ENCODE measurements around the gene EYA2.

EYA2 gene

GRCh38 chr20:47118641-47119040 is 224.0 kb downstream of the EYA2 start:
- TF ChIP-seq POLR2A (IDR thresholded peaks at IDR 0.05; ENCODE audit: extremely low read depth, insufficient read length) = no peak
- H3K4me3 ChIP-seq (ENCODE audit: low read depth, low read length) = no peak overlapping the region
- DNase-seq (ENCODE audit: low read depth) = no peak

GRCh38 chr20:47120346-47120936 is 225.8 kb downstream of the EYA2 start:
- no peak overlapping the region for H3K4me3 ChIP-seq (ENCODE audit: low read depth, low read length)
- TF ChIP-seq POLR2A (IDR thresholded peaks at IDR 0.05; ENCODE audit: extremely low read depth, insufficient read length) (no peak), MYC (IDR thresholded peaks at IDR 0.05; ENCODE audit: low read depth, low read length) (no peak), CTCF (IDR thresholded peaks at IDR 0.05; ENCODE audit: low read depth, low read length) (no peak)
- TF ChIP-seq, protein P1, sequence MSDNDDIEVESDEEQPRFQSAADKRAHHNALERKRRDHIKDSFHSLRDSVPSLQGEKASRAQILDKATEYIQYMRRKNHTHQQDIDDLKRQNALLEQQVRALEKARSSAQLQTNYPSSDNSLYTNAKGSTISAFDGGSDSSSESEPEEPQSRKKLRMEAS (IDR thresholded peaks at IDR 0.05; ENCODE audit: low read depth, low read length) = no peak
- no peak for DNase-seq (ENCODE audit: low read depth)

DNA sequence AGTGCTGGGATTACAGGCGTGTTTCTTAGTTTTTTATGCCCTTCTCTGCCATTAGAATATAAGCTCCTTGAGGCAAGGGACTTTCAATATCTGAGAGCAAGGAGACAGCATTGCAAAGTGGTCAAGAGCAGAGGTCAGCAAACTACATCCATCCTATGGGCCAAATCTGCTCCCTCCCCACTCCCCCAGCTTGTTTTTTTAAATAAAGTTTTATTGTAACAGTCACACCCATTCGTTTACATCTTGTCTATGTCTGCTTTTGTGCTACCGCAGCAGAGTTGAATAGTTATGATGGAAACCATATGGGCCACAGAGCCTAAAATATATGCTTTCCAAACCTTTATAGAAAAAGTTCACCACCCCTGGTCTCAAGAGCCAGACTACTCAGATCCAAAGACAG is 227.9 kb downstream of the EYA2 start:
- H3K4me3 ChIP-seq (ENCODE audit: low read depth, low read length) = no peak overlapping the region
- no peak for TF ChIP-seq CTCF (IDR thresholded peaks at IDR 0.05; ENCODE audit: low read depth, low read length)
- TF ChIP-seq, protein P1 (IDR thresholded peaks at IDR 0.05; ENCODE audit: low read depth, low read length) = no peak
- TF ChIP-seq MYC (IDR thresholded peaks at IDR 0.05; ENCODE audit: low read depth, low read length) = no peak
- no peak for TF ChIP-seq POLR2A (IDR thresholded peaks at IDR 0.05; ENCODE audit: extremely low read depth, insufficient read length)
- no peak for DNase-seq (ENCODE audit: low read depth)

DNA sequence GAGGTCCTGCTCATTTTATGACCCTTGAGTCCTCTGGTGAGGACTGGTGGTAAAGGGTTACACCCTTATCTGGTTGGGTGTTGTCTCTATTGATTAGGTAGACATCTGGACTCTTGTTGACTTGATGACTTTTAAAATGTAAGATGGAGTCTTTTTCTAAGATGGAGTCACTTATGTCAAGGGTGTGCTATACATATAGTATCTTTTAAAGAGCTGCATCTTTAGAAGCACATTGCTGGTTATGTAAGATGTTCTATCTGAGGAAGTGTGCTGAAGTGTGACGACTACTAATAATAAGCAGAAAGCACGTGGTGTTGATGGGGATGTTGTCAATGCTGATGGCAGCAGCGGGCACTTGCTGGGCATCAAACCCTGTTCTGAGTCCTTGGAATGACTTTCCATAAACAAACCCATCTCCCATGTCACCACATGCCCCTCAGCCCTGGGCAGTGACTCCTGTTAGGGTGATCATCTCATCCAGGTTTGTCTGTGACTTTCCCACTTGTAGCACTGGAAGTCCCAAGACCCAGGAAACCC is 229.6 kb downstream of the EYA2 start:
- DNase-seq (ENCODE audit: low read depth) = peak; percentile 43
- H3K4me3 ChIP-seq (ENCODE audit: low read depth, low read length) = no peak overlapping the region
- TF ChIP-seq CTCF (IDR thresholded peaks at IDR 0.05; ENCODE audit: low read depth, low read length) (no peak), POLR2A (IDR thresholded peaks at IDR 0.05; ENCODE audit: extremely low read depth, insufficient read length) (no peak), MYC (IDR thresholded peaks at IDR 0.05; ENCODE audit: low read depth, low read length) (no peak)
- TF ChIP-seq, protein P1 (IDR thresholded peaks at IDR 0.05; ENCODE audit: low read depth, low read length) = peak; percentile 69

GRCh38 chr20:47125508-47125757 is 230.8 kb downstream of the EYA2 start:
- no peak for DNase-seq (ENCODE audit: low read depth)
- H3K4me3 ChIP-seq (ENCODE audit: low read depth, low read length) = no peak overlapping the region
- TF ChIP-seq POLR2A (IDR thresholded peaks at IDR 0.05; ENCODE audit: extremely low read depth, insufficient read length) = no peak
- no peak for TF ChIP-seq MYC (IDR thresholded peaks at IDR 0.05; ENCODE audit: low read depth, low read length)
- no peak for TF ChIP-seq CTCF (IDR thresholded peaks at IDR 0.05; ENCODE audit: low read depth, low read length)
- TF ChIP-seq, protein P1 (IDR thresholded peaks at IDR 0.05; ENCODE audit: low read depth, low read length) = no peak

DNA sequence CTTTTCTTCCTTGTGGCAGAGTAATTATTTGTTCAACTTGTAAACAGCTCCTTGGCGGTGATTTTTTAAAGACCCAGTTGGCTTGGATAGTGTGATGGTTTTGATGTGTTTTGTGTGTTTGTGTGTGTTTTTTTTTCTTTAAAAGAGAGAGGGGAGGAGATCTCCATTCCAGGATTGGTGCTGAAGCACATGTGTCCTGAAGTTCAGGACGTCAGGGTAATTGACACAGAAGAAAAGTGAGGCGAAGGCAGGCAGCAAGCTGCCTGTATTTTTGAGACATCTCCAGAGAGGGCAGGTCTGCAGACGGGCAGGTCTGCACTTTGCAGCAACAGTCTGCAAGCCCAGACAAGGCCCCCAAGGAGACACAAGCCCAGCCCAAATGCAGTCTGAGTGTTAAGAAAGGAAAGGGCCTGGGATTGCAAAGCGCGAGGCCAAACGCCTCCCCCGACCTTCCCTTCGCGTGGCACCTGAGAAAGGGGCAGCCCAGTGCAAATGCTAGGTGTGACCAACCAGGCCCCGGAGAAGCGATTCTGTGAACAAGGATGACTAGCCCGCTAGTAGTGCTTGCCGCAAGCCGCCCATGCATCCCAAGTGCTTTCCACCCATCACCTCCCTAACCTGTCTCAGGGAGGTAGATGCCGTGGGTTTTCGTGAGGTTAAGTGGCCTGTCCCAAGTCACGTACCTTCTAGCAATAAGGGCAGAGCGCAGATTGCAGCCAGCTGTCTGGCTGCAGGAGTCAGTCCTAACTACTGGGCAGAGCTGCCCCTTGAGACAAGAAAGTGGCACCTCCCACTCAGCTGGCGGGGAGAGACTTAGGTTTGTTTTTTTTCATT is 231.3 kb downstream of the EYA2 start:
- H3K4me3 ChIP-seq (ENCODE audit: low read depth, low read length) = no peak overlapping the region
- DNase-seq (ENCODE audit: low read depth) = peak; percentile 15
- no peak for TF ChIP-seq POLR2A (IDR thresholded peaks at IDR 0.05; ENCODE audit: extremely low read depth, insufficient read length)
- TF ChIP-seq MYC (IDR thresholded peaks at IDR 0.05; ENCODE audit: low read depth, low read length) = no peak
- TF ChIP-seq, protein P1 (IDR thresholded peaks at IDR 0.05; ENCODE audit: low read depth, low read length) = no peak
- TF ChIP-seq CTCF (IDR thresholded peaks at IDR 0.05; ENCODE audit: low read depth, low read length) = no peak

Measured in NB4 (cell line).